ENCODE data around the gene MRPL39.

GRCh38 chr21:25568246-25568645 lies 39.0 kb downstream of the MRPL39 start:
- TF ChIP-seq ZNF274 (IDR thresholded peaks at IDR 0.05; ENCODE audit: low read depth, low read length) = no peak
- no peak for TF ChIP-seq SUZ12 (IDR thresholded peaks at IDR 0.05; ENCODE audit: extremely low read depth, insufficient read depth, insufficient read length)
- TF ChIP-seq YY1 (IDR thresholded peaks at IDR 0.05; ENCODE audit: insufficient read depth, insufficient read length) = no peak
